Measurements from ENCODE around the gene SMIM38.

- no peak for TF ChIP-seq POLR2AphosphoS5 (IDR thresholded peaks at IDR 0.05)
- TF ChIP-seq CTCF (IDR thresholded peaks at IDR 0.05 in 8 of 11, conservative IDR thresholded peaks at IDR 0.05 in 3 of 11): no peak
- no peak for TF ChIP-seq POLR2A (IDR thresholded peaks at IDR 0.05)
These were observed 2.8 kb downstream of the SMIM38 start for GRCh38 chr11:69158301-69159149.

Measured in spleen (tissue), 7 donors.